ENCODE results near the gene HDAC9. TPM values are rescaled to one million over a fixed set of nuclear protein-coding genes. Genes with fewer than 3 reads are reported as not detected.

The HDAC9 gene
- total RNA-seq, 4 donors from 2014 or later, result 10.3 to 48.4 (median 12.2) TPM

DNA sequence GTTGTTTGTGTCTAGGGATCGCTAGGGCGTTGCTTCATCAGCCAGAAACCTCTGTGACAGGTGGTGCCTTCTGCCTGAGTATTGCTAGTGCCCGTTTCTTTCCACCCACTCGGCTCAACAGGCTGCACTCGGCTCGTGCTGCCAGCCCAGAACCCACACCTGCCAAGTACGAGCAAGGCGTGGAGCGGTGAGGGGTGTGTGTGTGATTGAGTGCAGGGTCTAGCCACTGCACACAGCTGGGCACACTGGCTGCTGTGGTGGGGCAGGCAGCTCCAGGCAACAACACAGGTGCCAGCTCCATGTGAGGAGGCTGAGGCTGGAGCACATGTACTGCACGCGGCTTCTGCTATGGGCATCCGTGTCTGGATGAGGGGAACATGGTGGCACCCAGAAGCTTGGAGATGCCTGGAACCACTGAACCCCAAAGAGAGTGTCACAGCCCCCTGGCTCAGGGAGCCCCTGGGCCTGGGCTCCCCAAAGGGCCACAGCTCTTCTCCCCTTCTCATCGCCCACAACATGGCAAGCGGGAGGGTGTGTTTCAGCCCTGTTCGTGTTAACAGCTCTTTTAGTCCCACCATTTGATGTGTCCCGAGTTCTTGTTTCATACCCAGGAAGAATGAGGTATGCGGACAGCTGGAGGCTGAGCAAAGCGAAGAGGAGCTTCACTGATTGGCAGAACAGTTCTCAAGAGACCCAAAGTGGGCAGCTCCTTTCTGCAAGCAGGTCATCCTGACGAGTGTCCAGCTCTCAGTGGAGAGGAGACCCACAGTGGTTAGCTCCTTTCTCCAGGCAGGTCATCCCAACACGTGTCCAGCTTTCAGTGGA is 78.1 kb downstream of the HDAC9 start:
- Histone ChIP-seq H3K4me1 (peaks cover 0 to 4% (median 0%) of the 10 kb centered on the region in 4 donors), H3K27me3 (no peaks in the 10 kb centered on the region), H3K9me3 (no peaks in the 10 kb centered on the region), H3K27ac (no peak overlapping the region), H3K4me3 (no peak overlapping the region), H3K36me3 (no peaks in the 10 kb centered on the region)
- no peak for DNase-seq (ENCODE audit: low spot score in 2 of 2)
- TF ChIP-seq, protein P1, sequence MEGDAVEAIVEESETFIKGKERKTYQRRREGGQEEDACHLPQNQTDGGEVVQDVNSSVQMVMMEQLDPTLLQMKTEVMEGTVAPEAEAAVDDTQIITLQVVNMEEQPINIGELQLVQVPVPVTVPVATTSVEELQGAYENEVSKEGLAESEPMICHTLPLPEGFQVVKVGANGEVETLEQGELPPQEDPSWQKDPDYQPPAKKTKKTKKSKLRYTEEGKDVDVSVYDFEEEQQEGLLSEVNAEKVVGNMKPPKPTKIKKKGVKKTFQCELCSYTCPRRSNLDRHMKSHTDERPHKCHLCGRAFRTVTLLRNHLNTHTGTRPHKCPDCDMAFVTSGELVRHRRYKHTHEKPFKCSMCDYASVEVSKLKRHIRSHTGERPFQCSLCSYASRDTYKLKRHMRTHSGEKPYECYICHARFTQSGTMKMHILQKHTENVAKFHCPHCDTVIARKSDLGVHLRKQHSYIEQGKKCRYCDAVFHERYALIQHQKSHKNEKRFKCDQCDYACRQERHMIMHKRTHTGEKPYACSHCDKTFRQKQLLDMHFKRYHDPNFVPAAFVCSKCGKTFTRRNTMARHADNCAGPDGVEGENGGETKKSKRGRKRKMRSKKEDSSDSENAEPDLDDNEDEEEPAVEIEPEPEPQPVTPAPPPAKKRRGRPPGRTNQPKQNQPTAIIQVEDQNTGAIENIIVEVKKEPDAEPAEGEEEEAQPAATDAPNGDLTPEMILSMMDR (IDR thresholded peaks at IDR 0.05), result no peak
- TF ChIP-seq POLR2A (IDR thresholded peaks at IDR 0.05) (no peak), EP300 (IDR thresholded peaks at IDR 0.05) (no peak)
- 90% methylated on average over 17 of the region's 20 CpGs for WGBS, 2 donors

DNA sequence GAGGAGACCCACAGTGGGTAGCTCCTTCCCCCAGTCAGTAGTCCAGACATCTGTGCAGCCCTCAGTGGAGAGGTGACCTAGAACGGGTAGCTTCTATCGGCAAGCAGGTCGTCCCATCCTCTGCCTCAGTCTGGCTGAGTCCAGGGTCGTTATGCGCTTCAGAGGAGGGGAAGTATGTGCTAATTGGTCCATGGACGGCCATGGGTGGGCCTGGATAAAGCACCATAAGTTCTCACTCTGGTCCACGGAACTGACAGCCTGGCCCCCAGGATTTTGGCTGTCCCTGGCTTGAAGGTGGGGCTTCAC is 78.6 kb downstream of the HDAC9 start:
- no peak overlapping the region for H3K27ac ChIP-seq
- TF ChIP-seq, protein P1 (IDR thresholded peaks at IDR 0.05), result no peak
- TF ChIP-seq POLR2A (IDR thresholded peaks at IDR 0.05) (no peak), EP300 (IDR thresholded peaks at IDR 0.05) (no peak)
- H3K36me3 ChIP-seq, result no peaks in the 10 kb centered on the region
- H3K4me3 ChIP-seq, result no peak overlapping the region
- no peaks in the 10 kb centered on the region for H3K9me3 ChIP-seq
- no peak for DNase-seq (ENCODE audit: low spot score in 2 of 2)
- WGBS, 2 donors, result 98 to 100% methylated on average over 7 of the region's 7 CpGs
- H3K4me1 ChIP-seq, result peaks cover 0 to 4% (median 0%) of the 10 kb centered on the region in 4 donors
- no peaks in the 10 kb centered on the region for H3K27me3 ChIP-seq

DNA sequence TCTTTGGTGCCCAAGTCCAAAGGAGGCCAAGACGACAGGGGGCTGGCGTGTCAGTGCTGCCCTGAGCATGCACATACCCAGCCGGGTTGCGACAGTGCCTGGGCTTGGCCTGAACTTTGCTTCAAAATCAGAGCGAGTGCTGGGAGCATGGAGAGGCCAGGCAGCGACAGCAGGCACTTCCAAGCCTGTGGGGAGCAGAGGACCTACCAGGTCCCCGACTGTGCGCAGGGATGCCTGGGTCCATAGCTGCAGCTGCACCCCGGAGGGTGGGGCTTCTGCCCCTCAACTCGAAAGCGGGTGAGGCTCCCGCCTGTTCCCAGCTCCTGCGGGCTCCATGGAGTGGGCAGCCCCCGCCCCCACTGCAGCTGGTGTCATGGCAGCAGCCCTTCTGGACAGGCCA is 79.1 kb downstream of the HDAC9 start:
- 96 to 97% methylated on average over 11 to 14 of the region's 14 CpGs for WGBS, 2 donors
- Histone ChIP-seq H3K36me3 (no peaks in the 10 kb centered on the region), H3K27me3 (no peaks in the 10 kb centered on the region), H3K27ac (no peak overlapping the region), H3K4me1 (peaks cover 0 to 4% (median 0%) of the 10 kb centered on the region in 4 donors), H3K9me3 (no peaks in the 10 kb centered on the region), H3K4me3 (no peak overlapping the region)
- no peak for DNase-seq (ENCODE audit: low spot score in 2 of 2)
- TF ChIP-seq, protein P1 (IDR thresholded peaks at IDR 0.05), result no peak
- no peak for TF ChIP-seq EP300 (IDR thresholded peaks at IDR 0.05)
- no peak for TF ChIP-seq POLR2A (IDR thresholded peaks at IDR 0.05)

DNA sequence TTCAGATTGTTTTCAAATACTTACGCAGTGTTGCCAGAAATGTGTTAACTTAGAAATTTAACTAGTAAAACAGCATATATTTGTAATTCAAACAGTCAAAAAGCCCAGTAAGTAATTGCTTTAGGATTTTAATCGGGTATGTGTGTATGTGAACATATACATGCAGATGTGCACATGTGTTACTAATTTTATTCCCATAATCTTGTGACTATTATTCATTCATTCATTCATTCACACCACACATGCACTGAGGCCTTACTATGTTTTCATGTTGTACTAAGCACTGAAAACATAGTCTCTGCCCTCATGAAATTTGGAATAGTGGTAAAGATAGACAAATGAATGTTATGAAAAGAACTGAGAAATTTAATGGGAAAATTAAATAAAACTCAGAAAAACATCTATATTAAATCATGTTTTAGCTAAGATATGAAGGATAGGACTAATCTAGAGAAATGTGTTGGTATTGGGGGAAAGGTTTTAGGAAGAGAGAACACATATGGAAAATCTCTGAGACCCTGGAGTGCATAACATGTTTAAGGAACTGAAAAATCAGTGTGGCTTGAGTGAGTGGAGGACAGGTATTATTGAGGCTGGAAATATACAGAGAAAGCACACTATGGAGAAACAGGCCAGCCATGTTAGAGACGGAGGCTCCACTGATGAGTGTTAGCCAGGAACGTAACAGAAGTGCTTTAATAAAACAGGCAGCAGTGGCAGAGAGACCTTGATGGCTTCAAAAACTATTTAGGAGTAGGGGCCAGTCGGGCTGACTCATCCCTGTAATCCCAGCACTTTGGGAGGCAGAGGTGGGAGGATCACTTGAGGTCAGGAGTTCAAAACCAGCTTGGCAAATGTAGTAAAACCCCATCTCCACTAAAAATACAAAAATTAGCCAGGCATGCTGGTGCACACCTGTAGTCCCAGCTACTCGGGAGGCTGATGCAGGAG is 80.3 kb downstream of the HDAC9 start:
- H3K27me3 ChIP-seq, result no peaks in the 10 kb centered on the region
- 88 to 92% methylated on average over 6 of the region's 6 CpGs for WGBS, 2 donors
- TF ChIP-seq POLR2A (IDR thresholded peaks at IDR 0.05) (no peak), EP300 (IDR thresholded peaks at IDR 0.05) (no peak)
- TF ChIP-seq, protein P1 (IDR thresholded peaks at IDR 0.05), result no peak
- H3K36me3 ChIP-seq, result no peaks in the 10 kb centered on the region
- H3K27ac ChIP-seq, result no peak overlapping the region
- no peaks in the 10 kb centered on the region for H3K9me3 ChIP-seq
- no peak overlapping the region for H3K4me3 ChIP-seq
- no peak for DNase-seq (ENCODE audit: low spot score in 2 of 2)
- peaks cover 0 to 4% (median 0%) of the 10 kb centered on the region in 4 donors for H3K4me1 ChIP-seq
